Neutrophil (primary cell): ENCODE data around the gene SLC12A8.

Source experiments
- H3K27ac ChIP-seq: fragments of 200-600 bp; sonication (generic); 2 replicates; pipeline ENCODE4 v1.5.1; 2016; ENCODE audit warnings: mild to moderate bottlenecking, moderate library complexity
- H3K27me3 ChIP-seq: fragments of 200-600 bp; sonication (generic); 2 replicates; pipeline ENCODE4 v1.6.0; 2016; ENCODE audit warnings: mild to moderate bottlenecking
- H3K36me3 ChIP-seq: fragments of 200-600 bp; sonication (generic); 2 replicates; pipeline ENCODE4 v1.5.1; 2017
- H3K4me1 ChIP-seq, 2 experiments: fragments of 200-600 bp in 1 of 2; sonication (generic) in 1 of 2; 1 replicate in 1 of 2; 2 replicates in 1 of 2; pipeline versions ENCODE4 v1.5.1 to v1.6.1; 2013 to 2016; ENCODE audit warnings: low read depth in 1 of 2, low read length in 1 of 2, mild to moderate bottlenecking in 1 of 2, moderate library complexity in 1 of 2; ENCODE audit not compliant: control insufficient read depth in 1 of 2, insufficient read depth in 1 of 2
- H3K4me3 ChIP-seq, 2 experiments: fragments of 200-600 bp in 1 of 2; sonication (generic) in 1 of 2; 1 replicate in 1 of 2; 2 replicates in 1 of 2; pipeline ENCODE4 v1.5.1; 2013 to 2016; ENCODE audit warnings: low read depth in 1 of 2, low read length in 1 of 2, mild to moderate bottlenecking in 1 of 2, moderate library complexity in 1 of 2
- H3K9me3 ChIP-seq: fragments of 200-600 bp; sonication (generic); 2 replicates; pipeline ENCODE4 v1.5.1; 2016
- CTCF ChIP-seq: fragments of 200-600 bp; sonication (generic); IDR thresholded peaks from 2 replicates; pipeline ENCODE4 v1.5.1; 2016; ENCODE audit warnings: antibody characterized with exemption

SLC12A8 gene

GRCh38 chr3:125108833-125109535, 103.6 kb downstream of the SLC12A8 start:
- no peak for TF ChIP-seq CTCF
- H3K27me3 ChIP-seq, result no peaks in the 10 kb centered on the region
- no peaks in the 10 kb centered on the region for H3K9me3 ChIP-seq
- no peaks in the 10 kb centered on the region for H3K4me1 ChIP-seq
- no peaks in the 10 kb centered on the region for H3K36me3 ChIP-seq
- no peak overlapping the region for H3K4me3 ChIP-seq
- H3K27ac ChIP-seq, result no peak overlapping the region

- Histone ChIP-seq H3K4me1 (no peaks in the 10 kb centered on the region), H3K9me3 (no peaks in the 10 kb centered on the region), H3K27ac (no peak overlapping the region), H3K4me3 (no peak overlapping the region), H3K36me3 (no peaks in the 10 kb centered on the region), H3K27me3 (peaks cover under 1% of the 10 kb centered on the region)
- no peak for TF ChIP-seq CTCF
Observed at GRCh38 chr3:125107861-125108567, 104.5 kb downstream of the SLC12A8 start.

- no peaks in the 10 kb centered on the region for H3K9me3 ChIP-seq
- no peak overlapping the region for H3K4me3 ChIP-seq
- H3K27ac ChIP-seq, result no peak overlapping the region
- H3K27me3 ChIP-seq, result peaks cover 7% of the 10 kb centered on the region
- no peak for TF ChIP-seq CTCF
- no peaks in the 10 kb centered on the region for H3K36me3 ChIP-seq
- no peaks in the 10 kb centered on the region for H3K4me1 ChIP-seq
Observed at GRCh38 chr3:125107363-125107762, 105.2 kb downstream of the SLC12A8 start.

GRCh38 chr3:125105116-125105515, 107.4 kb downstream of the SLC12A8 start:
- peaks cover 11% of the 10 kb centered on the region for H3K27me3 ChIP-seq
- H3K4me1 ChIP-seq, result no peaks in the 10 kb centered on the region
- no peaks in the 10 kb centered on the region for H3K9me3 ChIP-seq
- no peaks in the 10 kb centered on the region for H3K36me3 ChIP-seq
- no peak overlapping the region for H3K27ac ChIP-seq
- no peak for TF ChIP-seq CTCF
- no peak overlapping the region for H3K4me3 ChIP-seq

DNA sequence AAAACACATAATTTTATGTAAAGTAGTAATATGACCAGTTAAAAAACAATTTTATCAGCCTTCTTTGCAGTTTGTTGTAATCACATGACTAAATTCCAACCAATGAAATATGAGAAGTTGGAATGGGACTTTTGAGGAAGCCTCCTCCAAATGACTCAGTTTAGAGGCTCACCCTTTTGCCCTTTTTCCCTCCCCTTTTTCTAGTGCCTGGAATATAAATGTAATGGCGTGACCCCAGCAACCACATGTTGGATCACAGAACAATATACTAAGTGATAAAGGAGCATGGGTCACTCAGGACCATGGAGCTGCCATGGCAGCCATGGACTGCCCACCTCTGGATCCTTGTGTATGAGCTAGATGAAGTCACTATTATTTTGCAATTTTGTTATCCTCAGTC, 107.9 kb downstream of the SLC12A8 start:
- no peak overlapping the region for H3K4me3 ChIP-seq
- TF ChIP-seq CTCF, result no peak
- H3K36me3 ChIP-seq, result no peaks in the 10 kb centered on the region
- peaks cover 11% of the 10 kb centered on the region for H3K27me3 ChIP-seq
- H3K4me1 ChIP-seq, result no peaks in the 10 kb centered on the region
- no peak overlapping the region for H3K27ac ChIP-seq
- H3K9me3 ChIP-seq, result no peaks in the 10 kb centered on the region
